Measurements from ENCODE around the gene CD244.
A peak's percentile ranks its signal among the peaks of the same experiment; 100 is the strongest.
"Not testable (repeated sequence)": the region's sequence is repeated elsewhere in the genome, so short reads cannot be mapped to it uniquely, and the experiment has no call there.

CD244 gene, protein sequence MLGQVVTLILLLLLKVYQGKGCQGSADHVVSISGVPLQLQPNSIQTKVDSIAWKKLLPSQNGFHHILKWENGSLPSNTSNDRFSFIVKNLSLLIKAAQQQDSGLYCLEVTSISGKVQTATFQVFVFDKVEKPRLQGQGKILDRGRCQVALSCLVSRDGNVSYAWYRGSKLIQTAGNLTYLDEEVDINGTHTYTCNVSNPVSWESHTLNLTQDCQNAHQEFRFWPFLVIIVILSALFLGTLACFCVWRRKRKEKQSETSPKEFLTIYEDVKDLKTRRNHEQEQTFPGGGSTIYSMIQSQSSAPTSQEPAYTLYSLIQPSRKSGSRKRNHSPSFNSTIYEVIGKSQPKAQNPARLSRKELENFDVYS

DNA sequence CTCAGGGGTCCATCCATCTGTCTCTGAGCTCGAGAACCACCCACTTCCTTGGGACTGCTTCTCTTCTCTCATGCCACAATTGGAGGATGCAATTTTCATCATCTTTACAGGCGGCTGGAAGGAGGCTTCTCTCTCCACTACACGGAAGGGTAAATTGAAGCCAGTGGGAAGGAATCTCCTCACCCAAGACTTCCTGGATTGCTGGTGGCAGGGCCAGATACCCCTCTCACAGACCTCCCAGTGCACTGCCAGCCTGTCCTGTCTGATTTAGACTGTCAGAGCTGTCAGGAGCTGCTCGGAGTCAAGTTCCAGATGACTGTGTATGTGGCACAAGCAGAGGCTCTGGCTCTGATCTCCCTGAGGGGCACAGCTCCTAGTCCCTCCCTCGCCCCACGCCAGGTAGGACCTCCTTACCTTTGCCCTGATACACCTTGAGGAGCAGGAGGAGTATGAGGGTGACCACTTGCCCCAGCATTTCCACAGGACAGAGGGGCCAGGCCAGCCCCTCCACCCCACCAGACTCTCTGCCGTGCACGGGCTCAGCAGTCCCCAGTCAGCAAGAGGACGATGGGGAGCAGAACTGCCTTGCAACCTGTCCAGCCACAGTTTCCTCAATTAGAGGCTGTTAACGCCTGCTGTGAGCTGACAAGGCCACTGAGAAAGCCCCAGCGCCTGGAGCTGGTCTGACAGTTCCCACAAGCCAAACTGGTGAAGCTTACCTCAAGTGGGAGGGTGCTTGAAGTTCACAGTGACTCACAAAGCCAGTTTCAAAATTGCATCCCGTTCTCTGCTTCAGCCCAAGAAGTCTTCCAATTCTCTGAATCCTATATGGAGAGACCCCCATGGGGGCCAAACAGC lies at the start of gene CD244:
CD244 (minus strand) TSS at position 685 of the 858 bp plus-strand sequence; CDS start at position 475, 210 bp downstream.
- DNase-seq (ENCODE audit: low read depth in 2 of 2) = peak; percentile 38 to 44

DNA sequence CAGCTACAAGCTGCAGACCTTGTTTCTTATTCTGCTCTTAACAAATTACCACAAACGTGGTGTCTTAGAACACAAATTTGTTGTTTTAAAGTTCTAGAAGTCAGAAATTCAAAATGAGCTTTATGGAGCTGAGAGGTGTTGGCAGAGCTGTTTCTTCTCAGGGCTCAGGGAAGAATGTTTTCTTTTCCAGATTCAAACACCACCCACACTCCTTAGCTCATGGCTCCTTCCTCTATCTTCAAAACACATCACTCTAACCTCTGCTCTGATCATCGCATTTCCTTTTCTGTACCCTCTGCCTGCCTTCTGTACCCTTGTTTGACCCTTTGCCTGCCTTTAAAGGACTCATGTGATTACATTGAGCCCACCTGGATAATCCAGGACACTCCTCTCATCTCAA lies 49.2 kb upstream of the CD244 start:
- DNase-seq (ENCODE audit: low read depth in 2 of 2) = no peak

DNA sequence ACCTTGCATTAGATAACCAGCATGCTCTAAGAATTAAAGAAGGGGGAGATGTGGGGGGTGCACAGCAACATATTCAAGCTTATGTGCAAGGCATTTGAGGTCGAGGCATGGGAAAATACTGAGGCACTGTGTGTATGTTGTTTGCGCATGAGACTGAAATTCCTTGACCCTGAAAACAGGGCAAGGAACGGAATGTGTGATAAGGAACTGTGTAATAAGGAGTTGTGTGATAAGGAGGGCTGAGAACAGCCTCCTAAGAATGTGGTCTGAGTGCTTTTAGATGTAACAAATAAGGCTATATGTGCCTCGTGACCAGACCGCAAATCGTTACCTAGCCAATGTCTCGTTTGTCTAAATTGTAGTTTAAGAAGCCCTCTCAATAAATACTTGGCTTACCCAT lies 48.8 kb upstream of the CD244 start:
- no peak for DNase-seq (ENCODE audit: low read depth in 2 of 2)

DNA sequence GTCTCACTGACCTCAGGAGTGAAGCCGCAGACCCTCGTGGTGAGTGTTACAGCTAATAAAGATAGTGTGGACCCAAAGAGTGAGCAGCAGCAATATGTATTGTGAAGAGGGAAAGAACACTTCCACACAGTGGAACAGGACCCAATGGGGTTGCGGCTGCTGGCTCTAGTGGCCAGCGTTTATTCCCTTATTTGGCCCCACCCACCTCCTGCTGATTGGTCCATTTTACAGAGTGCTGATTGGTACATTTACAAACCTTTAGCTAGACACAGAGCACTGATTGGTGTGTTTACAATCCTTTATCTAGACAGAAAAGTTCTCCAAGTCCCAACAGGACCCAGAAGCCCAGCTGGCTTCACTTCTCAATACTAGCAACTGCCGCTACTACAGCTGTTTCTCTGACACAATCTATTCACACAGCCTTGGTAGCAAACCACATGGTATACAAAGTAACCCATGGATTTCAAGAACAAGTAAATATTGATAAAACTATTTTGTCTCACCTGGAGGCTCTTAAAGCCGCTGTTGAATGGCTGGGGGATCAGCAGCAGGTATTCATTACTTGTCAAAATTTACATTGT lies 47.6 kb upstream of the CD244 start:
- DNase-seq (ENCODE audit: low read depth in 2 of 2) = no peak

DNA sequence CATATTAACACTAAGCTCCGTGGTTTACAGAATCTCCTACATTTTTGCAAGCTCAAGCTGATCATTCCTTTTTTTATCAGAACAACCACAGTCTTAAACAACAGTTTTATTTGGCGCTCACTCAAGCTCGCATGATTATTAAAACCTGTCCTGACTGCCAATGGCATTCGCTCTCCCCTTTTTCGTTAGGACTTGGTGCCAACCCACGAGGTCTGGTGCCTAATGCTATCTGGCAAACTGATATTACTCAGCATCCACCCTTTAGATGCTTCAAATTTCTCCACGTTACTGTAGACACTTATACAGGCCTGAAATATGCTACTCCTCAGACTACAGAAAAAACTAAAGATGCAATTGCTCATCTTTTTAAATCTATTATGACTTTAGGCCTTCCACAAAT lies 45.3 kb upstream of the CD244 start:
- no peak for DNase-seq (ENCODE audit: low read depth in 2 of 2)

DNA sequence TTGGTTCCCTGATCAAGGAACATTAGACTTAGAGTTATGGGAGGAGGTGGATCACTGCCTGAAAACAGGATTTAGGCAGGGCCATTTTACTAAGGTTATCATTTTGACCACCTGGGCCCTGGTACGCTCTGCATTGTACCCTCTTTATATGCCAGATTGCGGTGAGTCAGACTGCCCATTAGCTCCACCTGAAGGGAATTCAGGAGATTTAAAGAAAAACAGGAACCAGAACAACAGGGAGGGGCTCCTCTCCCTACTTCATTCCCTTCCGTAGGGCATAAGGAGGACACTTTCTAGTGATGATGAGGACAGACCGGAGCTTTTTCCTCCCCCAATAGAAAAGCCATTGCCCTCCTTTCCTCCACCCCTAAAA lies 42.9 kb upstream of the CD244 start:
- no peak for DNase-seq (ENCODE audit: low read depth in 2 of 2)

DNA sequence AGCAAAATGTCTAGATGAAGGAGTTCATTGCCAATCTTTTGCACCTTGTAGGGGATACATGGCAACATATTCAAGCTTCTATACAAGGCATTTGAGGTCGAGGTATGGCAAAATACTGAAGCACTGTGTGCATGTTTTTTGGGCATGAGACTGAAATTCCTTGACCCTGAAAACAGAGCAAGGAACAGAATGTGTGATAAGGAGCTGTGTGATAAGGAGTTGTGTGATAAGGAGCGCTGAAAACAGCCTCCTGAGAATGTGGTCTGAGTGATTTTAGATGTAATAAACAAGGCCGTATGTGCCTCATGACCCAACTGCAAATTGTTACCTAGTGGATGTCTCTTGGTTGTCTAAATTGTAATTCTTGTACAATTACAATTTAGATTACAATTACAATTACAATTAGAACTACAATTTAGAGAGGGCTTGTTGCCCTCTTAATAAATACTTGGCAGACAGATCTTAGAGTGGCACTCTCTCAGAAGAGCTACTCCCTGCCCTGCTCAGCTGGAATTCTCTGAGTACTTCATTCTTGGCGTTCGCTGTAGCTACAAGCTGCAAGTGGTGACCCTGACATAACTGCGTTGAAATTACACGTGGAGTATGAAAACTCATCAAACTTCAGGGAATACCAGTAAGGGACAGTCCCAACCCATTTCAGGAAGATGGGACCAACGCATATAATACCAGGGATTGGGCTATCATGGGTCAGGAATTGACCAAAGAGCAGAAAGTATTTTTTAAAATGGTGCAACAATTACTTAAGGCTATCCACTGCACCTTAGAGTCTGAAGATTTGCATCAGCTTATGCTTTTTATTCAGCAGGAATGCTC lies 42.3 kb upstream of the CD244 start:
- no peak for DNase-seq (ENCODE audit: low read depth in 2 of 2)

DNA sequence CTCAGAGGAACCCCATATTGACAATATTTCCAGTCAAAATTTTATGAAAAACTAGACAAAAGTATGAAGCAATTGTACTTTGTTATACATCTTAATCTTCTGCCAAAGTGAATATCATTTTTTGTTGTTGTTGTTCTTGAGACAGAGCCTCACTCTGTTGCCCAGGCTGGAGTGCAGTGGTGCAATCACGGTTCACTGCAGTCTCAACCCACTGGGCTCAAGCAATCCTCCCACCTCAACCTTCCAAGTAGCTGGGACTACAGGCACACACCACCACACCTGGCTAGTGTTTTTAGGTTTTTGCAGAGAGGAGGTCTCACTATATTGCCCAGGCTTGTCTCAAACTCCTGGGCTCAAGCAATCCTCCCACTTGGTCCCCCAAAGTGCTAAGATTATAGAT lies 39.6 kb upstream of the CD244 start:
- DNase-seq (ENCODE audit: low read depth in 2 of 2) = not testable (repeated sequence)

DNA sequence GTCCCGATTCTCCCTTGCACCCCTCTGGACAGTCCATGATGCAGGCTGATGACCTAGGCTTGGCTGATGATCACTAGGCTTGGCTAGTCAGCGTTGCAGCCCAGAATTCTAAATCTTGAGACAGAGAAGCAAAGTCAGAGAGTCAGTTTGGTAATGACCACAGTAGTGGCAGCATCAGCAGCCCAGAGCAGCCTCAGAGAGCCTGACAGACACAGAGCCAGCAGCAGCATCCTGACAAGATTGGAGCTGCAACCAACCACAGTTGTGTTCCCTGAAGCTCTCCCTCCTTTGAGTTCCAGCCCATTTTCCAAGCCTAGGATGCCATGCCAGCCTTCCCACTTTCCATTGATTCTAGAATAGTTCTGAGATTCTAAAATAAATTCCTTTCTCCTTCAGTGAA lies 39.1 kb upstream of the CD244 start:
- no peak for DNase-seq (ENCODE audit: low read depth in 2 of 2)

DNA sequence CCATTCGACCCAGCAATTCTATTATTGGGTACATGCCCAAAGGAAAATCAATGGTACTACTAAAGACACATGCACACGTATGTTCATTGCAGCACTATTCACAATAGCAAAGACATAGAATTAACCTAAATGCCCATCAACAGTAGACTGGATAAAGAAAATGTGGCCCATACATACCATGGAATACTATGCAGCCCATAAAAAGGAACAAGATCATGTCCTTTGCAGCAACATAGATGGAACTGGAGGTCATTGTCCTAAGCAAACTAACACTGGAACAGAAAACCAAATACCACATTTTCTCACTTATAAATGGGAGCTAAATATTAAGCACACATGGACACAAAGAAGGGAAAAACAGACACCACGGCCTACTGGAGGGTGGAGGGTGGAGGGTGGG lies 38.0 kb upstream of the CD244 start:
- not testable (repeated sequence) for DNase-seq (ENCODE audit: low read depth in 2 of 2)

DNA sequence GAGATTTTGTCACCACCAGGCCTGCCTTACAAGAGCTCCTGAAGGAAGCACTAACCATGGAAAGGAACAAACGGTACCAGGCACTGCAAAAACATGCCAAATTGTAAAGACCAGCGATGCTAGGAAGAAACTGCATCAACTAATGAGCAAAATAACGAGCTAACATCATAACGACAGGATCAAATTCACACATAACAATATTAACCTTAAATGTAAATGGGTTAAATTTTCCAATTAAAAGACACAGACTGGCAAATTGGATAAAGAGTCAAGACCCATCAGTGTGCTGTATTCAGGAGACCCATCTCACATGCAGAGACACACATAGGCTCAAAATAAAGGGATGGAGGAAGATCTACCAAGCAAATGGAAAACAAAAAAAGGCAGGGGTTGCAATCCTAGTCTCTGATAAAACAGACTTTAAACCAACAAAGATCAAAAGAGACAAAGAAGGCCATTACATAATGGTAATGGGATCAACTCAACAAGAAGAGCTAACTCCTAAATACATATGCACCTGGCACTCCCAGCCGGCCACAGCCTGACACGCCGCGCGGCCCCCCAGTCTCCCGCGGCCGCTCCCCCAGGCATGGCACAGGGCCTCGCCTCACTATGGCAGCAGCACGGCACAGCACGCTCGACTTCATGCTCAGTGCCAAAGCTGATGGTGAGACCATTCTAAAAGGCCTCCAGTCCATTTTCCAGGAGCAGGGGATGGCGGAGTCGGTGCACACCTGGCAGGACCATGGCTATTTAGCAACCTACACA lies 31.9 kb upstream of the CD244 start:
- not testable (repeated sequence) for DNase-seq (ENCODE audit: low read depth in 2 of 2)

DNA sequence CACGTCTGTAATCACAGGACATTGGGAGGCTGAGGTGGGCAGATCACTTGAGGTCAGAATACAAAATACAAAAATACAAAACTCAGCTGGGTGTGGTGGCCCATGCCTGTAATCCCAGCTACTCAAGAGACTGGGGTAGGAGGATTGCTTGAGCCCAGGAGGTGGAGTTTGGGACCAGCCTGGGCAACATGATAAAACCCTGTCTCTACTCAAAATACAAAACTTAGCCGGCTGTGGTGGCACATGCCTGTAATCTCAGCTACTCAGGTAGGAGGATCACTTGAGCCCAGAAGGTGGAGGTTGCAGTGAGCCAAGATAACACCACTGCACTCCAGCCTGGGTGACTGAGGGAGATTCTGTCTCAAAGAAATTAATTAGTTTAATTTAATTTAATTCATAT lies 28.8 kb upstream of the CD244 start:
- no peak for DNase-seq (ENCODE audit: low read depth in 2 of 2)

DNA sequence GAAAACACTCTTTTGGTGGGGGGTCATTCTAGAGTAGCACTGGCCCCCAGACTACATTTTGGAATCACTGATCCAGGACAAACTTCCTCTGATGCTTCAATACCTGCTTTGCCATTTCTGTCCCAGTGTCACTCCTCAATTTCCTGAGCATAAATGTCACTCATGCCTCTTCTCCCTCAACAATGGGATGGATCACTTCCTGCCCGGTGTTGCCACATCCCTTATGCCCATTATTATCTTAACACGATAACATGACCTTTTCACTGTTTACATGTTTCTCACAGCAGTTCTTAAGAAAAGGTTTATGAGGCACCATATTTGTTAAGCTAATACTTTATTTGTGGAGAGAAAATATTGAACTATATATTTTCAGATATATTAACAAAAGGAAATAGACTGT lies 26.2 kb upstream of the CD244 start:
- DNase-seq (ENCODE audit: low read depth in 2 of 2) = no peak

DNA sequence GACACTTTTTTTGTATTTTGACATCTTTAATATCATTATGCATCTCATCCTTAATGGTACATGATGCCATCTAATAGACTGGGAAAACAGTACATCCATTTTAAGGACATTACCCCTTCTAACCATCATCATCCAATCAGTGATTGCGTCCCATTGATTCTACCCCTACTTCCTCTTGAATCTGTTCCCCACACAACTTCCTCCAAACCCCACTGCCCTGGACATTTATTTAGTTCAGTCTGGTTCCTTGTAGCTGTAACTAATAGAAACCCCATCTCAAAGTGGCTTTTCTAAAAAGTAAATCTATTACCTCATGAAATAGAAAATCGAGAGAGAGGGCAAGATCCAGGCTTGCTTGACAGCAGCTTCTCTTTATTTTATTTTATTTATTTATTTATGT lies 24.4 kb upstream of the CD244 start:
- no peak for DNase-seq (ENCODE audit: low read depth in 2 of 2)

DNA sequence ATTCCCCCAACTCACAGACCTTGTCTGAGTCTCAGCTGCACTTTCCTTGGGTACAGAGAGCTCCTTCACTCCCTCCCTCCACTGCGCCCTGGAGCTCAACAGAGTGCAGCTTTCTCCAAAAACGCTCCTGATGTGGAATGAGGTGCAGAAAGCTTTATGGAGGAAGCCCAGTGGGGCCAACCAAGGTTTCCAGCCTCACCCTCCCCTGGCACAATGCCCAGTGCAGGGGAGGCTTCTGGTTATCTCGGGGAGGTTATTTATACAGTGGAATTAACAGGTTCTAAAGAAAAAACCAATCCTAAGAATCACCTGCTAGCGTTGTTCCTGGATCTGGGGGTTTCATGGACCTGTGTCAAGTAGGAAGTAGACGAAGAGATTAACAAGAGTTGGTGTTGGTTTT lies 22.4 kb upstream of the CD244 start, which contains the start of gene ITLN1:
ITLN1 (minus strand) TSS at position 139 of the 400 bp plus-strand sequence. CDS start 303 bp downstream, outside the sequence.
- no peak for DNase-seq (ENCODE audit: low read depth in 2 of 2)

DNA sequence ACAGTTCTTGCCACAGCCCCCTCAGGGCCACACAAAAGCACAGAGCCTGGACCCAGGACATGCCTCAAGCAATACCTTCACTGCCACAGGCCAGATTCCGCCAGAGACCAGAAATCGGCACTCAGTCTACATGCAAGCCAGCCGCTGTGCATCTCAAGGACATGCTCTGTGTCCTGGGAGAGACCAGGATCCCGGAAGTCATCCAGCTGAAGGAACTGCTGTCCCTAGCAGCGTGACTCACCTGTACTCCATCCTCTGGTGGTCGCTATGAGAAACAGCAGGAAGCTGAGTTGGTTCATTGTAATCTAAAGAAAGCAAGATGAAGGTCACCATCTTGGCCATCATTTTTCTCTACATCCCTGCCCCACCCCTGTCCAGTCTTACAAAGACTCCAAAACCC lies 21.9 kb upstream of the CD244 start:
- DNase-seq (ENCODE audit: low read depth in 2 of 2) = no peak

DNA sequence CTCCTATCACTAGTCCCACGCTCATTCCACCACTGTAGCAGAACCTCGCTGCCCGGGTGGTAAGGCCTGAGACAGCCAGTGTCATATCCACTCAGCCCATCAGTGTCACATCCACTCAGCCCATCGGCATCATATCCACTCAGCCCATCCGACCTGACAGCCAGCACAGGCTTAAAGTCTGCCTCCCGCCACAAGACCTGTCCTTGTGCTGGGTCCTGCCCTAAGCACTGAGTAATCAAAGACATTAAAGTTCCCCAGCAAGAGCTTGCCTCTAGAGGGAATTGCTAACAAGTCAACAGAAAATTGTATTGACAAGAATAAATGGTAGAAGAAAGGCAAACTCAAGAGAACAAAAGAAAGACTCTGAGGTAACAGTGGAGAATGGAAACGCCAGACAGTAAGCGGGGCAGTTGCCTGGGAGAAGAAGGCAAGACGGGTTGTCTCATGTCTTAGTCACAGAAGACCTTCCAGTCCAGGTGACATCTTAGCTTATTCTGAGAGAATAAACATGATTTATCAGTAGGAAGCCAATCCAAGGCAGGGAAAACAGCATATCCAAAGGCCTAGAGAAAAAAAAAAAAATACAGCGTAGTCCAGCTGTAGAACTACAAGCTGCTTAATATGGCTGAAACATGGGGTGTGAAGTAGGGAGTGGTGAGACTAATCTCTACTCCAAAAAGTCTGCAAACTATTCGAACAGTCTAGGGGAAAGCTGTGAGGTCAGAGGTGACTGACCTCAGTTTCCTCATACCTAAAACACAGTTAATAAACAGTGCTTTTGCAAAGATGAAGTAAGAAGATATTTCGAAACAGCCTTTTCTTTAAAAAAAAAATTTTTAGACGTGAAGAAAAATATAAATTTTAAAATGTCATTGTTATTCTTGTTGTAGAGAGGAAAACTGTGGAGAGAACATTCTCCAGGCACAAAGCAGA lies 21.2 kb upstream of the CD244 start:
- no peak for DNase-seq (ENCODE audit: low read depth in 2 of 2)

DNA sequence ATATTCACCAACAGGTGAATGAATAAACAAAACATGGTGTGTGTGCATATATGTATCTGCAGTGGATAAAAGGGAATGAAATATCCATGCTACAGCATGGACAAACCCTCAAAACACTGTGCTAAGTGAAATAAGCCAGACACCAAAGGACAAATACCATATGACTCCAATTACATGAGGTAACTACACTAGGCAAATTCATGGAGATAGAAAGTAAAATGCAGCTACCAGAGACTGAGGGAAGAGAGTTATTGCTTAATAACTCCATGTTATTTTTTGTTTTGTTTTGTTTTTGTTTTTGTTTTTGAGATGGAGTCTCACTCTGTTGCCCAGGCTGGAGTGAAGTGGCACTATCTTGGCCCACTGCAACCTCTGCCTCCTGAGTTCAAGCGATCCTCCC lies 19.9 kb upstream of the CD244 start:
- DNase-seq (ENCODE audit: low read depth in 2 of 2) = no peak

DNA sequence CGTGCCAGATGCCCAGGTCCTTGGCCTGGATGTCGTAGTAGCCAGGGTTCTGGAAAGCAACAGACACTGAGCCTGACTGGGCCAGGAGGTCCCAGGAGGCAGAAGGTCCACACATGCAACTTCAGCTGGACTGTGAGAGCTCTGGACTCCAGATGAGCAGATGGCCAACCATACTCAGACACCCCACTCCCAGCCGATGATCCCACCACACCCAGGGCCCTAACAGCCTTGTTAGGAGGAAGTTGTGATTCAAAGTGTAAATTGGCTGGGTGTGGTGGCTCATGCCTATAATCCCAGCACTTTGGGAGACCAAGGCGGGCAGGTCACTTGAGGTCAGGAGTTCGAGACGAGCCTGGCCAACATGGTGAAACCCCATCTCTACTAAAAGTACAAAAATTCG lies 18.6 kb upstream of the CD244 start:
- DNase-seq (ENCODE audit: low read depth in 2 of 2) = not testable (repeated sequence)

DNA sequence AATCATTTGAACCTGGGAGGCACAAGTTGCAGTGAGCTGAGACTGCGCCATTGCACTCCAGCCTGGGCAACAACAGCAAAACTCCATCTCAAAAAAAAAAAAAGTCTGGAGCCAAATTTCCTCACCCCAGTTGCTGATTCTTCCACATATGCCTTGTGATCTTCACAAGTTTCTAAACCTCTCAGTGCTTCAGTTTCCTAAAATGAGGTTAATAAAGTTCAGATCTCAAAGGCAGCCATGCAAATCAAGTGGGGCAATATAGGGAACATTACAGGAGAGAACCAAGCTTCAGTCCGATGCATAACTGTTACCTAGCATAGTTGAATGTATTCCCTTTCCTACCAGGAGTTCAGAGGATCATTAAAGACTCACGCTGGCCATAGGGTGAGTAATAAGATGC lies 17.5 kb upstream of the CD244 start:
- DNase-seq (ENCODE audit: low read depth in 2 of 2) = no peak

Data from activated CD8-positive, alpha-beta memory T cell treated with anti-CD3 and anti-CD28 coated beads for 4 hours (primary cell).